ENCODE measurements around the gene TMTC2. TPM values are rescaled to one million over a fixed set of nuclear protein-coding genes. Genes with fewer than 3 reads are reported as not detected.

Gene TMTC2
- total RNA-seq, 1 donor from 2014 or later, result 2.2 TPM

DNA sequence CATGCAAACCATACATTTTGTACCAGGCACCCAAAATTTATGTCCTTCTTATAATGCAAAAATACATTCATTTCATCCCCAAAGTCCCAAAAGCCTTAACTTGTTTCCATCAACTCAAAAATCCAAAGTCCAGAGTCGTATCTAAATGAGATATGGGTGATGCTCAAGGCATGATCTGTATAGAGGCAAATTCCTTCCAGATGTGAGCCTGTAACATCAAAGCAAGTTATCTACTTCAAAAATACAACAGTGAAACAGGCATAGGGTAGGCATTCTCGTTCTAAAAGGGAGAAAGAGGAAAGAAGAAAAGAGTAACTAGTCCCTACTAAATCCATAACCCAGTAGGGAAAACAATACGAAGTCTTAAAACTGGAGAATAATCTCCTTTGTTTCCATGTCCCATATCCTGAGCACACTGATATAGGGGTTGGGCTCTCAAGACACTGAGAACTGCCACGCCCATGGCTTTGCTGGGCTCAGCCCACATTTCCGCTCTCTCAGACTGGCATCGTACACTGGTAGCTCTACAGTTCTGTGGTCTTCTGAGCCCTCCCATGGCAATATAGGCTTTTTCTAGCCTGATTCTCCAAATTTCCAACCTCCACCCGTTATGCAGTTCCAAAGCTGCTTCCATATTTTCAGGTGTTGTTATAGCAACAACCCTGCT, 232.8 kb downstream of the TMTC2 start:
- no peak for DNase-seq
- Mint-ChIP-seq H3K27me3 (no peaks in the 10 kb centered on the region), H3K4me3 (no peak overlapping the region), H3K36me3 (ENCODE audit: low read depth) (no peaks in the 10 kb centered on the region), H3K27ac (no peak overlapping the region), H3K9me3 (peaks cover 3% of the 10 kb centered on the region), H3K4me1 (no peaks in the 10 kb centered on the region)
- intact Hi-C loops (cut with micrococcal nuclease), result no loop called here
- ChIA-PET POLR2A (no interaction called here), CTCF (no interaction called here)
- no peak for ATAC-seq (ENCODE audit: low read depth)
- TF ChIP-seq, protein P1, sequence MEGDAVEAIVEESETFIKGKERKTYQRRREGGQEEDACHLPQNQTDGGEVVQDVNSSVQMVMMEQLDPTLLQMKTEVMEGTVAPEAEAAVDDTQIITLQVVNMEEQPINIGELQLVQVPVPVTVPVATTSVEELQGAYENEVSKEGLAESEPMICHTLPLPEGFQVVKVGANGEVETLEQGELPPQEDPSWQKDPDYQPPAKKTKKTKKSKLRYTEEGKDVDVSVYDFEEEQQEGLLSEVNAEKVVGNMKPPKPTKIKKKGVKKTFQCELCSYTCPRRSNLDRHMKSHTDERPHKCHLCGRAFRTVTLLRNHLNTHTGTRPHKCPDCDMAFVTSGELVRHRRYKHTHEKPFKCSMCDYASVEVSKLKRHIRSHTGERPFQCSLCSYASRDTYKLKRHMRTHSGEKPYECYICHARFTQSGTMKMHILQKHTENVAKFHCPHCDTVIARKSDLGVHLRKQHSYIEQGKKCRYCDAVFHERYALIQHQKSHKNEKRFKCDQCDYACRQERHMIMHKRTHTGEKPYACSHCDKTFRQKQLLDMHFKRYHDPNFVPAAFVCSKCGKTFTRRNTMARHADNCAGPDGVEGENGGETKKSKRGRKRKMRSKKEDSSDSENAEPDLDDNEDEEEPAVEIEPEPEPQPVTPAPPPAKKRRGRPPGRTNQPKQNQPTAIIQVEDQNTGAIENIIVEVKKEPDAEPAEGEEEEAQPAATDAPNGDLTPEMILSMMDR (IDR thresholded peaks at IDR 0.05), result no peak

DNA sequence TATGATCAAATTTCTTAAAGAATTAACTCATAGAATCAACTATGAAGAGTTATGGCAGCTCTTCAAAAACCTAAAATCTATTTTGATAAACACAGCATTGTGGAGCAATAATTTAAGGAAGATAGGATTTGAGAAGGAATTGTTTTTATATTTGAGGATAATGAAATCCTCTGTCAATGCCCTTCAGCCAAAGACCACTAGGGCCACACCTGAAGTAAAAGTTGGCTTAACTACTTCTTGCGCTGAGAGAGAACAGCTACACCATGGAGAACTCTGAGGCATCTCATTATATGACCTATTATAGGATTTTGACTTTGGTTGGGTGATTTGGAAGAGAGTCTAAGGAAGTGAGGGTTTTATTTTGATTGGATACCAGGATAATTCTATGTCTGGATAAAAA, 237.2 kb downstream of the TMTC2 start:
- no peak for DNase-seq
- no peak for ATAC-seq (ENCODE audit: low read depth)
- no peaks in the 10 kb centered on the region for H3K4me1 Mint-ChIP-seq
- H3K9me3 Mint-ChIP-seq, result no peaks in the 10 kb centered on the region
- intact Hi-C loops (cut with micrococcal nuclease), result no loop called here
- no peaks in the 10 kb centered on the region for H3K27me3 Mint-ChIP-seq
- POLR2A ChIA-PET, result no interaction called here
- TF ChIP-seq, protein P1 (IDR thresholded peaks at IDR 0.05), result no peak
- H3K27ac Mint-ChIP-seq, result no peak overlapping the region
- CTCF ChIA-PET, result no interaction called here
- H3K4me3 Mint-ChIP-seq, result no peak overlapping the region
- no peaks in the 10 kb centered on the region for H3K36me3 Mint-ChIP-seq (ENCODE audit: low read depth)

DNA sequence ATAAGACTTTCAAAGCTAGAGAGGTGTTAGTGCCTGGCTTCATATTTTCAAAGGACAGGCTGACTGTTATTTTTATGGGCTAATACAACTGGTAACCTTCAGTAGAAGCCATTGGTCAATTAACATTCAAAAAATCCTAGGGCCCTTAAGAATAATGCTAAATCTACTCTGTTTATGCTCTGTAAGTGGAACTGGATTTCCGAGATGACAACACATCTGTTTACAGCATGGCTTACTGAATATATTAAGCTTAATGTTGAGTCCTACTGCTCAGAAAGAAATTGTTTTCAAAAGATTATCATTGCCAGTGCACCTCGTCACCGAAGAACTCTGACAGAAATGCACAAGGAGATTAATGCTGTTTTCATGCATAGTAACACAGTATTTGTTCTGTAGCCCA, 239.9 kb downstream of the TMTC2 start:
- Mint-ChIP-seq H3K36me3 (ENCODE audit: low read depth) (no peaks in the 10 kb centered on the region), H3K4me3 (no peak overlapping the region), H3K9me3 (no peaks in the 10 kb centered on the region), H3K27me3 (no peaks in the 10 kb centered on the region), H3K27ac (no peak overlapping the region), H3K4me1 (no peaks in the 10 kb centered on the region)
- CTCF ChIA-PET, result no interaction called here
- ATAC-seq (ENCODE audit: low read depth) (no peak), DNase-seq (no peak)
- TF ChIP-seq, protein P1 (IDR thresholded peaks at IDR 0.05), result no peak
- intact Hi-C loops (cut with micrococcal nuclease), result no loop called here
- POLR2A ChIA-PET, result no interaction called here

DNA sequence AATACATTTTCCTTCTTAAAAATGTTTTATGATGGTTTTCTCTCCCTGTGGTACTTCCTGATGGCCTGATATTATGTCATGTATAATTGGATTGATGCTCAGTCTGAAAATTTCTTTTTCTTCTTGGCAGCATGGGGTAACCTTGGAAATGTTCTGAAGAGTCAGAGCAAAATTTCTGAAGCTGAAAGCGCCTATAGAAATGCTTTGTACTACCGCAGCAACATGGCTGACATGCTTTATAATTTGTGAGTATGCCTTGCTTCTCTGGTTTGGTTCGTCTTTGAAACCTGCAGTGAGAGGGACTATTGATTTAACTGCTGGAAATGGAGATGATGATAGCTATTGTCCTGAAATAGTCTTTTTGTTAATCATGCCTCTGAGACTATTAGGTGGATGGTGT, 243.6 kb downstream of the TMTC2 start:
- Mint-ChIP-seq H3K27ac (no peak overlapping the region), H3K27me3 (no peaks in the 10 kb centered on the region), H3K9me3 (no peaks in the 10 kb centered on the region), H3K4me1 (no peaks in the 10 kb centered on the region), H3K4me3 (no peak overlapping the region), H3K36me3 (ENCODE audit: low read depth) (no peaks in the 10 kb centered on the region)
- DNase-seq (no peak), ATAC-seq (ENCODE audit: low read depth) (no peak)
- CTCF ChIA-PET, result no interaction called here
- POLR2A ChIA-PET, result no interaction called here
- intact Hi-C loops (cut with micrococcal nuclease), result no loop called here
- TF ChIP-seq, protein P1 (IDR thresholded peaks at IDR 0.05), result no peak

DNA sequence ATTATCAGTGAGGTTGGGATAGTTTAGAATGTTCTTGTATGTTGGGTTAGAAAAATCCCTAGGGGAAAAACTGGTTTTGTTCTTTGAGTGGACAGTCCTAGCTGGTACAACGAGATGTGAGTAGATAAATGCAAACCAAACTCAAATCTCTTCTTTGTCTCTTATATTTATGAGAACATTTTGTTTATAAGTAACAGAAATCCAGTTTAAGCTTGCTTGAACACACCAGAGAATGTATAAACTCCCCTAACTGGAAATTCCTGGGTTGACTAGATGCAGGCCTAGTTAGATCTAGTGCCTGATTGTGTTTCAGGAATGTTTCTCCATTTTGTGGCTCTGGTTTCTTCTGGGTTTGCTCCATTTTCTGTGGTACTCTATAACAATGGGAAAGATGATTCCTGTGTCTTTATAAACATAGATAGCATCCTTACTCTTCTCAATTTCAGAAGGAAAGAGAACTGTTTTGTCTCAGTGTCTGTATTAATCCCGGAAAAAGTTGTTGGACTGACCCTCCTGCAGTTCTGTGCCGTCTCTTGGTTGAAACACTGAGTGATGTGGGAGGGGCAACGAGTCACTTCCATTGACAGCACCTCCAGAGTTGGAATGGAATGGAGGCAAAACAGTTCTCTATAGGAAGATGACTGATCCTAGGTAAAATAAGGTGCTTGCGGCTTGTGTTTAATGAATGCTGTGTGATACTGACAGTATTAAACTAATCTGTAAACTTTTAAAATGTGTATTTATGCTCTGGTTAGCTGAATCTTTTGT, 244.8 kb downstream of the TMTC2 start:
- intact Hi-C loops (cut with micrococcal nuclease), result no loop called here
- no peak for ATAC-seq (ENCODE audit: low read depth)
- no peaks in the 10 kb centered on the region for H3K9me3 Mint-ChIP-seq
- H3K4me1 Mint-ChIP-seq, result no peaks in the 10 kb centered on the region
- DNase-seq, result no peak
- CTCF ChIA-PET, result no interaction called here
- POLR2A ChIA-PET, result no interaction called here
- TF ChIP-seq, protein P1 (IDR thresholded peaks at IDR 0.05), result no peak
- no peaks in the 10 kb centered on the region for H3K36me3 Mint-ChIP-seq (ENCODE audit: low read depth)
- no peaks in the 10 kb centered on the region for H3K27me3 Mint-ChIP-seq
- no peak overlapping the region for H3K4me3 Mint-ChIP-seq
- no peak overlapping the region for H3K27ac Mint-ChIP-seq

Measured in activated B cell treated with CpG ODN at 0.5 μM for 24 hours (primary cell).